Measurements from ENCODE around the gene CCDC86. TPM values are rescaled to one million over a fixed set of nuclear protein-coding genes. Genes with fewer than 3 reads are reported as not detected.
"Not testable (repeated sequence)": the region's sequence is repeated elsewhere in the genome, so short reads cannot be mapped to it uniquely, and the experiment has no call there.

CCDC86 gene
- total RNA-seq, result 40.4 TPM
- long read RNA-seq, transcript CCDC86-201 (4 exons, 1,893 nt), result major isoform, 185 of 187 reads
- long read RNA-seq, partial matches to known transcripts, result 0 of 187 reads
- long read RNA-seq, other reads (novel, unspliced or antisense), result 0 of 187 reads

GRCh38 chr11:60841797-60842667 is at the start of gene CCDC86:
CCDC86 (plus strand) TSS chr11:60842113; CDS start chr11:60842125, 12 bp downstream.
- peak; percentile 99 for DNase-seq (ENCODE audit: low spot score)

- DNase-seq (ENCODE audit: low spot score), result no peak
These were observed 49.4 kb upstream of the CCDC86 start for GRCh38 chr11:60792521-60792920.

- no peak for DNase-seq (ENCODE audit: low spot score)
These were observed 46.6 kb upstream of the CCDC86 start for GRCh38 chr11:60795291-60795690.

GRCh38 chr11:60797846-60798630 is 43.9 kb upstream of the CCDC86 start:
- DNase-seq (ENCODE audit: low spot score), result no peak

- no peak for DNase-seq (ENCODE audit: low spot score)
These were observed 43.3 kb upstream of the CCDC86 start for GRCh38 chr11:60798631-60799030.

GRCh38 chr11:60801194-60801593 is 40.7 kb upstream of the CCDC86 start:
- DNase-seq (ENCODE audit: low spot score), result no peak

GRCh38 chr11:60803273-60803936 is 38.5 kb upstream of the CCDC86 start:
- no peak for DNase-seq (ENCODE audit: low spot score)

GRCh38 chr11:60809249-60809648 is 32.7 kb upstream of the CCDC86 start:
- no peak for DNase-seq (ENCODE audit: low spot score)

- no peak for DNase-seq (ENCODE audit: low spot score)
These were observed 32.2 kb upstream of the CCDC86 start for GRCh38 chr11:60809691-60810090.

- no peak for DNase-seq (ENCODE audit: low spot score)
These were observed 31.8 kb upstream of the CCDC86 start for GRCh38 chr11:60810151-60810550.

- DNase-seq (ENCODE audit: low spot score), result no peak
These were observed 31.3 kb upstream of the CCDC86 start for GRCh38 chr11:60810569-60810968.

- DNase-seq (ENCODE audit: low spot score), result no peak
These were observed 28.6 kb upstream of the CCDC86 start for GRCh38 chr11:60813324-60813723.

GRCh38 chr11:60814112-60814511 is 27.8 kb upstream of the CCDC86 start:
- DNase-seq (ENCODE audit: low spot score), result no peak

GRCh38 chr11:60816590-60817157 is 25.2 kb upstream of the CCDC86 start:
- DNase-seq (ENCODE audit: low spot score), result no peak

- no peak for DNase-seq (ENCODE audit: low spot score)
These were observed 23.9 kb upstream of the CCDC86 start for GRCh38 chr11:60818057-60818456.

GRCh38 chr11:60821827-60822599 is 19.9 kb upstream of the CCDC86 start:
- DNase-seq (ENCODE audit: low spot score), result no peak

GRCh38 chr11:60823745-60824306 is 18.1 kb upstream of the CCDC86 start:
- DNase-seq (ENCODE audit: low spot score), result not testable (repeated sequence)

- no peak for DNase-seq (ENCODE audit: low spot score)
These were observed 16.8 kb upstream of the CCDC86 start for GRCh38 chr11:60825118-60825517.

GRCh38 chr11:60825790-60826189 is 16.1 kb upstream of the CCDC86 start:
- no peak for DNase-seq (ENCODE audit: low spot score)

All from mesenteric fat pad (tissue), 1 donor.